ACC112 (cell line): ENCODE results near the gene TADA3.
A peak's percentile ranks its signal among the peaks of the same experiment; 100 is the strongest.

Source experiments
- H2AFZ ChIP-seq: fragments of 200-600 bp; sonication (generic); one replicate; pipeline ENCODE4 v1.6.0; 2017; ENCODE audit warnings: antibody characterized with exemption, low read length; ENCODE audit not compliant: unreplicated experiment
- H3K27ac ChIP-seq: fragments of 200-600 bp; sonication (generic); 2 replicates; pipeline ENCODE4 v1.5.1; 2014; ENCODE audit warnings: low read depth, mild to moderate bottlenecking, antibody characterized with exemption, low read length, moderate library complexity
- H3K27me3 ChIP-seq: fragments of 200-600 bp; sonication (generic); 2 replicates; pipeline ENCODE4 v1.6.1; 2014; ENCODE audit warnings: mild to moderate bottlenecking, antibody characterized with exemption, low read length, moderate library complexity, mixed read lengths; ENCODE audit not compliant: insufficient read depth
- H3K36me3 ChIP-seq: fragments of 200-600 bp; sonication (generic); 2 replicates; pipeline ENCODE4 v1.6.1; 2016; ENCODE audit warnings: mild to moderate bottlenecking, antibody characterized with exemption, low read length, moderate library complexity, mixed read lengths; ENCODE audit not compliant: insufficient read depth
- H3K4me1 ChIP-seq: fragments of 200-600 bp; sonication (generic); one replicate; pipeline ENCODE4 v1.6.1; 2016; ENCODE audit warnings: low read length, mixed read lengths; ENCODE audit not compliant: insufficient read depth, unreplicated experiment, control insufficient read depth
- H3K4me3 ChIP-seq: fragments of 200-600 bp; sonication (generic); 2 replicates; pipeline ENCODE4 v1.5.1; 2014; ENCODE audit warnings: mild to moderate bottlenecking, low read depth, low read length
- H3K79me2 ChIP-seq: fragments of 200-600 bp; sonication (generic); one replicate; pipeline ENCODE4 v1.6.0; 2016; ENCODE audit warnings: low read length; ENCODE audit not compliant: control insufficient read depth, unreplicated experiment, insufficient read depth

TADA3 gene

DNA sequence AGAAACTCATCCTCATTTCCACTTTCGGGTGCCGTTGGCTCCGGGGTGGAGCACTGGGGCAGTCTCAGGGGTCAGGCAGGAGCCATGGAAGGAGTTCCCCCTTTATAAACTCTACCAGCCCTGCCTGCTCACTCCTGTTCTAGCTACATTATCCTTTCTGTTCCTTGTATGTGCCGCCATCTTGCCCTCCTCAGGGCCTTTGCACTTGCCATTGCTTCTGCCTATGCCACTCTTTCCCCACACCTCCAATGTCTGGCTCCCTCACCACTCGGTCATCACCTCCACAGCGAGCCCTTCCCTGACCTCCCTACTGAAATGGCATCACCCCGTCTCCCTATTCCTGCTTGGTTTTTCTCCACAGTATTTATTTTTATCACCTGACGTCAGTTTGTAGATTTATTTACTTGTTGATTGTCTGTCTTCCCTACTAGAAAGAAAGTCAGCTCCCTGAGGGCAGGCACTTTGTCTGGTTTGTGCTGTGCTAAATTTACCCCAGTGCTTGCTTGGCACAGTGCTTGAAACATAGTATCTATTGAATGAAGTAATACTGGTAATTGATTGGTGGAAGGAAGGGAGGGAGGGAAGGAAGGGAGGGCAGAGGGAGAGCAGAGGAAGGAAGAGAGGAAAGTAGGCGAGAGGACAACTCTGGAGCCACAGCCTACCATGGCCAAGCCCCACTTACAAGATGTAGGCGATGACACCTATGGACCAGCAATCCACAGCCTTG lies 31.3 kb downstream of the TADA3 start:
- Histone ChIP-seq H2AFZ (no peak overlapping the region), H3K4me1 (no peaks in the 10 kb centered on the region), H3K27me3 (no peaks in the 10 kb centered on the region), H3K27ac (no peak overlapping the region), H3K36me3 (peaks cover 6% of the 10 kb centered on the region; the same call in 1 of the 2 replicates), H3K4me3 (no peak overlapping the region), H3K79me2 (no peaks in the 10 kb centered on the region)

DNA sequence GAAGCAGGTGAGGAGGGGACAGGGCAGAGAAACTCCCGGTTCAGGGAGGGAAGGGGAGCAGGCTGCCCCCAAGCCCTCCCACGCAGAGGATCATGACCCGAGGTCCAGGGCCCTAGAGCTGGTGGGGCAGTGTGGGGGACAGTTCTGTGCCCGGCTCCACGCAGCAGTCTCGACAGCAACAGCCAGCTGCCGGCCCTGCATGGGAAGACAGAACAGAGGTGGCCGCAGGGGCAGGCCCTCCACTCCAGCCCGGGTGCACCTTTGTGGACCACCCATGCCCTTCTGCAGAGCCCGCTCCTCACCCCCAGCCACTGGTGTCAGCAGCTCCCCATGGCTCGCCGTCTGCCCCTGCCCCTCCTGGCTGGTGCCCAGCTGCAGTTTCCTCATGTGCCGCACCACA lies 34.8 kb downstream of the TADA3 start:
- Histone ChIP-seq H3K27me3 (no peaks in the 10 kb centered on the region), H3K27ac (no peak overlapping the region), H3K79me2 (no peaks in the 10 kb centered on the region), H3K4me1 (peaks cover 8% of the 10 kb centered on the region), H3K4me3 (no peak overlapping the region), H2AFZ (no peak overlapping the region), H3K36me3 (peaks cover 6% of the 10 kb centered on the region; the same call in 1 of the 2 replicates)

DNA sequence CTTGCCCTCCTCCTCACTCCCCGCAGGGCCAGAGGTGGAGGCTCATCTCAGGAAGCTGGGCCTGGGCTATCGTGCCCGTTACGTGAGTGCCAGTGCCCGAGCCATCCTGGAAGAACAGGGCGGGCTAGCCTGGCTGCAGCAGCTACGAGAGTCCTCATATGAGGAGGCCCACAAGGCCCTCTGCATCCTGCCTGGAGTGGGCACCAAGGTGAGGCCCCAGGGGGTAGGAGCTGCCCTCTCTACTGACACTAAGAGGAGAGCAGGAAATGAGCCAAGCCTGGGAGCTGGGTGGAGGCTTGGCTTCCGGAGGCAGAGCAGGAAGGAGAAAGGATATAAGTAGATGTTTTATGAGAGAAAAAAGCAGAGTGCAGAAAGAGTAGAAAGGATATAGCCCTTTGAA lies 37.6 kb downstream of the TADA3 start:
- H3K4me3 ChIP-seq: no peak overlapping the region
- peaks cover 13% of the 10 kb centered on the region for H3K4me1 ChIP-seq
- no peak overlapping the region for H3K27ac ChIP-seq
- H3K79me2 ChIP-seq: peaks cover 15% of the 10 kb centered on the region
- H2AFZ ChIP-seq: no peak overlapping the region
- H3K36me3 ChIP-seq: peaks cover 10% of the 10 kb centered on the region; the same call in 1 of the 2 replicates
- H3K27me3 ChIP-seq: no peaks in the 10 kb centered on the region

DNA sequence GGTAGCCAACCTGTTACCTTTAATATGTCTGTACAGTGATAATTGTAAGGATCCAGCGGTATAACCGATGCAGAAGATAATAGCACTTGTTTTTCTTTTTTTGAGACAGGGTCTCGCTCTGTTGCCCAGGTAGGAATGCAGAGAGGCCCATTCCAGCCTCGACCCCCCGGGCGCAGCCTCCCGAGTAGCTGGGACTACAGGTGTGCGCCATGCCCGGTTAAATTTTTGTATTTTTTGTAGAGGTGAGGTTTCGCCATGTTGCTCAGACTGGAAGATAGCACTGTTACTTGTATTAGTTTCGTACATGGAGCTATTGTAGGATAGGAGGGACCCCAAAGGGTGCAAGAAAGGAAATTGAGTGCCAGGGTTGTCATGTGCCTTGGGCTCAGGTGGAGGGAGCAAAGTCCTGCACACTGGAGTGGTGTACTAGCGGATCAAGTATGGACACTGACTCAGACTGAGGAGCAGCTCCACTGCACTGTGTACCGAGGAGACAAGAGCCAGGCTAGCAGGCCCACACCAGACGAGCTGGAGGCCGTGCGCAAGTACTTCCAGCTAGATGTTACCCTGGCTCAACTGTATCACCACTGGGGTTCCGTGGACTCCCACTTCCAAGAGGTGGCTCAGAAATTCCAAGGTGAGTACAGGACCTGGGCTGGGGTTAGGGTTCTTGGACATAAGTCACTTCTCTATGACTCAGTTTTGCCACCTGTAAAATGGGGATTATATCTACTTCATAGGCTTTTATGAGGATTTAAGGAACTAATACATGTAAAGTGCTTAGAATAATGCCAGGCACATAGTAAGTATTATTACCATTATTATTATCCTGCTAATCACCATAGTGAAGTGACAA lies 41.5 kb downstream of the TADA3 start:
- peak overlapping the region; percentile 79 for H3K4me3 ChIP-seq
- no peak overlapping the region for H3K27ac ChIP-seq
- peak overlapping the region; percentile 3 for H2AFZ ChIP-seq
- H3K36me3 ChIP-seq: peaks cover 12% of the 10 kb centered on the region; the same call in 1 of the 2 replicates
- H3K27me3 ChIP-seq: no peaks in the 10 kb centered on the region
- peaks cover 17% of the 10 kb centered on the region for H3K79me2 ChIP-seq
- H3K4me1 ChIP-seq: peaks cover 45% of the 10 kb centered on the region

DNA sequence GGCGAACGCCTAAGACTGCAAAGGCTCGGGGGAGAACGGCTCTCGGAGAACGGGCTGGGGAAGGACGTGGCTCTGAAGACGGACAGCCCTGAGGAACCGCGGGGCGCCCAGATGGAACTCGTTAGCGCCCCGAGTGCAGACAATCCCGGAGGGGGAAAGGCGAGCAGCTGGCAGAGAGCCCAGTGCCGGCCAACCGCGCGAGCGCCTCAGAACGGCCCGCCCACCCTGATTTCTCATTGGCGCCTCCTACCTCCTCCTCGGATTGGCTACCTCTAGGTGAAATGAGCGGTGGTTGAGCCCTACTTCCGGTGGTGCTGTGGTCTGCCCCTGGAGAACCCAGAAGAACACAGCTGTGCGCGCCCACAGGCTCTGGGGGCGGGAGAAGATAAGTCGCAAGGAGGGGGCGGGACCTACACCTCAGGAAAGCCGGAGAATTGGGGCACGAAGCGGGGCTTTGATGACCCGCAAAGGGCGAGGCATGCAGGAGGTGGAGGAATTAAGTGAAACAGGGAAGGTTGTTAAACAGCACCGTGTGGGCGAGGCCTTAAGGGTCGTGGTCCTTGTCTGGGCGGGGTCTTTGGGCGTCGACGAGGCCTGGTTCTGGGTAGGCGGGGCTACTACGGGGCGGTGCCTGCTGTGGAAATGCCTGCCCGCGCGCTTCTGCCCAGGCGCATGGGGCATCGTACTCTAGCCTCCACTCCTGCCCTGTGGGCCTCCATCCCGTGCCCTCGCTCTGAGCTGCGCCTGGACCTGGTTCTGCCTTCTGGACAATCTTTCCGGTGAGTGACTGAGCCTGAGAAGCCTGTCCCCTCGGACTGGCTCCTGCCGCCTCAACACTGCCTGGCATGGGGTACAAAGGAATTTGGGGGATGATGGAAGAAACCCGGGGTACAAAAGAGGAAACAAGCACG lies 42.4 kb downstream of the TADA3 start, which contains the start of gene OGG1:
Gene OGG1 (plus strand): TSS at position 308 of the 911 bp plus-strand sequence. CDS start 335 bp downstream, at position 643.
- Histone ChIP-seq H3K4me1 (peaks cover 43% of the 10 kb centered on the region), H3K36me3 (peaks cover 12% of the 10 kb centered on the region; the same call in 1 of the 2 replicates), H3K27me3 (no peaks in the 10 kb centered on the region), H3K27ac (peak within 1 kb of the TSS; percentile 60), H2AFZ (peak within 1 kb of the TSS; percentile 45), H3K4me3 (peak within 1 kb of the TSS; percentile 79), H3K79me2 (peaks cover 17% of the 10 kb centered on the region)

DNA sequence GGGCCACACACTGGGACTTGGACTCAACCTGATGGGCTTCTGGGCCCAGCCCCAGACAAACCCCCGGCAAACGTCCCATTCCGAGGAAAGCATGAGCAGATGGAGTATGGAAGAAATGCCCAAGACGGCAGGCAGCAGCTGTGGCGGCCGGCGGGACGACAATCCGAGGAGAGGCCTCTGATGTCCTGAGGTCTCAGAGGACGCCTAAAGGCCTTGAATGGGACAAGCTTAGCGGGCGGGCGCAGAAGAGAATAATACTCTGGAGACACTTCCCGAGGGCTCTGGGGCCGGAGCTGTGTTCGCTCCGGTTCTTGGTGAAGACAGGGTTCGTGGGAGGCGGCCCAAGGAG lies 43.0 kb downstream of the TADA3 start:
- H2AFZ ChIP-seq: no peak overlapping the region
- H3K27me3 ChIP-seq: no peaks in the 10 kb centered on the region
- H3K4me1 ChIP-seq: peaks cover 39% of the 10 kb centered on the region
- peaks cover 12% of the 10 kb centered on the region; the same call in 1 of the 2 replicates for H3K36me3 ChIP-seq
- H3K4me3 ChIP-seq: peak overlapping the region; percentile 79
- peak overlapping the region; percentile 60 for H3K27ac ChIP-seq
- H3K79me2 ChIP-seq: peaks cover 17% of the 10 kb centered on the region

DNA sequence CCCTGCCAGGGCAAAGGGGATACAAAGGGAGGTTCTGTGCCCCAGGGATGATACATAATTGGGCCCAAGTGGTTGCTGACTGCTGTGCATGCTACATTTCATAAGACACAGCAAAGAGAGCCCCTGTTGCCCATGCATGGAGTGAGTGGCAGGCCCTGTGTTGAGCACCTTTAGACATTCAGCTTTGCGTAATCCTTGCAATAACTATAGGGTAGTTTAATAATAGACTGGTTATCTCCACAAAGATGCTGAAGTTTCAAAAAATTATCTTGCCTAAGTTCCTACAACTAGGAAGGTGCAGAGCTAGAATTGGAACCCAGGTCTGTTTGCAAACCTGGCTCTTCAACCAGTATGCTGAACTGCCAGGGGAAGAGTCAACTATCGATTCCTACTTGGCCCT lies 44.2 kb downstream of the TADA3 start:
- Histone ChIP-seq H3K36me3 (peaks cover 12% of the 10 kb centered on the region; the same call in 1 of the 2 replicates), H3K4me1 (peaks cover 39% of the 10 kb centered on the region), H3K79me2 (peaks cover 17% of the 10 kb centered on the region), H3K27ac (no peak overlapping the region), H3K27me3 (no peaks in the 10 kb centered on the region), H3K4me3 (no peak overlapping the region), H2AFZ (no peak overlapping the region)

DNA sequence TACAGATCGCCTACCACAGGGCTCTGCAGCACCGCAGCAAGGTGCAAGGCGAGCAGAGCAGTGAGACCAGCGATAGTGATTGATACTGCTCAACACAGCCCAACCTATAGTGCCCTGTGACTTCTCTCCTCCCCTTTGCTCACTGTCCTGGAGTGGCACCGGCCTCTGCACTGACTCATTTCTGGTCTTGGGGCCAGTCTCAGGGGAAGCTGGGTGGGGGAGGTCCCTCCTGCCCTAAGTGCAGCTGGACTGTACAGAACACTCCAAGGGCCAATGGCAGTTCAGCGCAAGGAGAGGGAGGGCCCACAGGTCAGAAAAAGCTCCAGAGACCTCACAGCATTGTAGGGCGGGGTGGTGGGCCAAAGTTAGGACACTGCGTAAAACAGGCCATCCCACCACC lies 45.0 kb downstream of the TADA3 start:
- Histone ChIP-seq H3K27ac (peak overlapping the region; percentile 68), H3K4me3 (no peak overlapping the region), H3K27me3 (no peaks in the 10 kb centered on the region), H3K79me2 (peaks cover 17% of the 10 kb centered on the region), H3K36me3 (peaks cover 16% of the 10 kb centered on the region; the same call in 1 of the 2 replicates), H2AFZ (no peak overlapping the region), H3K4me1 (peaks cover 39% of the 10 kb centered on the region)

DNA sequence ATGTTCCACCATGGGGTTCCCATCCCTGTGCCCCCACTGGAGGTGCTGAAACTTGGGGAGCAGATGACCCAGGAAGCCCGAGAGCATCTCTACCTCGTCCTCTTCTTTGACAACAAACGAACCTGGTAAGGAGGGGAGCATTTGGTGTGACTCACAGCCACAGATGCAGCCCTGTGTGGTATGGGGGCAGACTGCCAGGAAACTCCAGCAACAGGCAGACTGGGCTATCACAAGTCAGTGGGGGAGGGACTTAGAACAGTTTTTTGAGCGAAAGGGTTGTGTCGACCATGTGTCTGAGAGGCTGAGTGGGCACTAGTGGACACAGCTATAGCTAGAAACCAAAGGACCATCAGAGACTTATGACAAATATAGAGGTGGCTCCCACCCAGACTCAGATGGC lies 45.9 kb downstream of the TADA3 start:
- peak overlapping the region; percentile 68 for H3K27ac ChIP-seq
- H3K27me3 ChIP-seq: no peaks in the 10 kb centered on the region
- H3K79me2 ChIP-seq: peaks cover 12% of the 10 kb centered on the region
- H3K36me3 ChIP-seq: peaks cover 14% of the 10 kb centered on the region; the same call in 1 of the 2 replicates
- no peak overlapping the region for H2AFZ ChIP-seq
- peaks cover 34% of the 10 kb centered on the region for H3K4me1 ChIP-seq
- H3K4me3 ChIP-seq: no peak overlapping the region

DNA sequence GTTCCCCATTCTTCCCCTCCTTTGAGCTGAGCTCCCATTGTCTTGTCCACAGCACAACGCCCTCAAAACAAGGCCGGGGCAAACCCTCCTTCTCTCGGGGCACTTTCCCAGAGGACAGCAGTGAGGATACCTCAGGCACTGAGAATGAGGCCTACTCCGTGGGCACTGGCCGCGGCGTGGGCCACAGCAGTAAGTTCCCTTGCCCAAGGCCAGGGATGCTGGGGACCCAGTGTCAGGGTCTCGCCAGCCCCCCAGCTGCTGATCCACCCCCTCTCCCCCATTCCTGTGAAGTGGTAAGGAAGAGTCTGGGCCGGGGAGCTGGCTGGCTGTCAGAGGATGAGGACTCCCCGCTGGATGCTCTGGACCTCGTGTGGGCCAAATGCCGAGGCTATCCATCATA lies 46.8 kb downstream of the TADA3 start:
- no peak overlapping the region for H3K27ac ChIP-seq
- H2AFZ ChIP-seq: no peak overlapping the region
- peaks cover 15% of the 10 kb centered on the region; the same call in 1 of the 2 replicates for H3K36me3 ChIP-seq
- H3K79me2 ChIP-seq: peaks cover 4% of the 10 kb centered on the region
- peaks cover 34% of the 10 kb centered on the region for H3K4me1 ChIP-seq
- no peak overlapping the region for H3K4me3 ChIP-seq
- H3K27me3 ChIP-seq: no peaks in the 10 kb centered on the region
